Erythroblast (primary cell): ENCODE measurements around the gene KCTD10.

Experiments
- GATA1 ChIP-seq: IDR thresholded peaks from 2 replicates; pipeline ENCODE4 v1.6.1; 2011; ENCODE audit warnings: low read depth, mild to moderate bottlenecking, control low read depth, low read length, moderate library complexity
- POLR2A ChIP-seq: IDR thresholded peaks from 2 replicates; pipeline ENCODE4 v1.6.1; 2011; ENCODE audit warnings: mild to moderate bottlenecking, low read length

DNA sequence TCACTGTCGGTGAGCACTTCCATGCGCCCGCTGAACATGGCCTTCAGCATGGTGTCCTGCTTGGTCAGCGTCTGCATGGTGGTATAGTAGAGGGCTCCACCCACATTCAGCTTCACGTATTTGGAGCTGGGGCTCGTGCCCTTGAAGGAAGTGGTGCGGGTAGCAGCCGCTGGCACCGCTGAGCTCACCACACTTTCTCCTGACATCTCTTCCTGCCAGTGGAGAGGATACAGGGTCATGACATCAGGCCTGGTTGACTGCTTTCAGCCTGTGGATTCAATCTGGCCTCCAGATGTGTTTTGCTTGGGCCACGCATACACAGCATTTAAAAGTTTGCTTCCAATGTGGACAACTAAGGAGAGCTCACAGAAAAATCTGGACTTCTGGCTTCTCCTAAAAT lies 7.6 kb downstream of the KCTD10 start:
- no peak for TF ChIP-seq POLR2A
- TF ChIP-seq GATA1: no peak
